KMS-11 (cell line): ENCODE data around the gene CAMSAP1.

Experiments
- H2AFZ ChIP-seq: fragments of 200-600 bp; sonication (generic); 2 replicates; pipeline ENCODE4 v1.6.1; 2016; ENCODE audit warnings: antibody characterized with exemption, mixed run types, low read depth
- H3K27ac ChIP-seq: fragments of 200-600 bp; sonication (generic); 2 replicates; pipeline ENCODE4 v1.6.1; 2016; ENCODE audit warnings: mild to moderate bottlenecking, mixed run types
- H3K27me3 ChIP-seq: fragments of 200-600 bp; sonication (generic); 2 replicates; pipeline ENCODE4 v1.6.1; 2017; ENCODE audit warnings: mild to moderate bottlenecking, low read depth, mixed run types, moderate library complexity; ENCODE audit not compliant: insufficient read depth
- H3K36me3 ChIP-seq: fragments of 200-600 bp; sonication (generic); 2 replicates; pipeline ENCODE4 v1.6.1; 2017; ENCODE audit warnings: mild to moderate bottlenecking, mixed run types; ENCODE audit not compliant: insufficient read depth
- H3K4me1 ChIP-seq: fragments of 200-600 bp; sonication (generic); 2 replicates; pipeline ENCODE4 v1.6.1; 2016; ENCODE audit warnings: mild to moderate bottlenecking, low read depth, mixed run types; ENCODE audit not compliant: poor library complexity, severe bottlenecking
- H3K4me2 ChIP-seq: fragments of 200-600 bp; sonication (generic); 2 replicates; pipeline ENCODE4 v1.7.0; 2016; ENCODE audit warnings: mild to moderate bottlenecking, mixed run types
- H3K4me3 ChIP-seq: fragments of 200-600 bp; sonication (generic); IDR thresholded peaks from 2 replicates; pipeline ENCODE4 v1.6.1; 2017; ENCODE audit warnings: low read depth, low read length, mixed read lengths; ENCODE audit not compliant: insufficient read depth
- H3K79me2 ChIP-seq: fragments of 200-600 bp; sonication (generic); 2 replicates; pipeline ENCODE4 v1.6.1; 2016; ENCODE audit warnings: low read depth, mixed run types; ENCODE audit not compliant: insufficient read depth
- H3K9ac ChIP-seq: fragments of 200-600 bp; sonication (generic); 2 replicates; pipeline ENCODE4 v1.6.1; 2016; ENCODE audit warnings: mild to moderate bottlenecking, mixed run types
- H4K20me1 ChIP-seq: fragments of 200-600 bp; sonication (generic); 2 replicates; pipeline ENCODE4 v1.6.1; 2016; ENCODE audit warnings: mild to moderate bottlenecking, mixed run types; ENCODE audit not compliant: insufficient read depth
- CTCF ChIP-seq: fragments of 200-600 bp; sonication (generic); conservative IDR thresholded peaks from 2 replicates; pipeline ENCODE4 v1.6.1; 2017; ENCODE audit warnings: low read depth, mild to moderate bottlenecking, antibody characterized with exemption, low read length, moderate library complexity, mixed read lengths

CAMSAP1 gene

GRCh38 chr9:135785013-135785575 lies 122.3 kb downstream of the CAMSAP1 start:
- no peak for TF ChIP-seq CTCF
- peaks cover 91% of the 10 kb centered on the region for H3K27me3 ChIP-seq
- no peak overlapping the region for H3K27ac ChIP-seq

GRCh38 chr9:135783540-135784245 lies 123.7 kb downstream of the CAMSAP1 start:
- no peak overlapping the region for H3K9ac ChIP-seq
- no peaks in the 10 kb centered on the region for H3K79me2 ChIP-seq
- no peaks in the 10 kb centered on the region for H4K20me1 ChIP-seq
- H3K4me3 ChIP-seq: no peak overlapping the region
- H3K27me3 ChIP-seq: peaks cover 90% of the 10 kb centered on the region
- H3K4me2 ChIP-seq: no peak overlapping the region
- H2AFZ ChIP-seq: no peak overlapping the region
- H3K27ac ChIP-seq: no peak overlapping the region
- no peaks in the 10 kb centered on the region for H3K4me1 ChIP-seq
- TF ChIP-seq CTCF: no peak
- no peaks in the 10 kb centered on the region for H3K36me3 ChIP-seq

More at GRCh38 chr9:135785013-135785575, 122.3 kb downstream of the CAMSAP1 start:
- Histone ChIP-seq H3K79me2 (no peaks in the 10 kb centered on the region), H3K36me3 (no peaks in the 10 kb centered on the region), H4K20me1 (no peaks in the 10 kb centered on the region), H3K4me1 (no peaks in the 10 kb centered on the region), H2AFZ (no peak overlapping the region), H3K4me3 (no peak overlapping the region), H3K9ac (no peak overlapping the region), H3K4me2 (no peak overlapping the region)

GRCh38 chr9:135782946-135783345 lies 124.4 kb downstream of the CAMSAP1 start:
- Histone ChIP-seq H3K4me1 (no peaks in the 10 kb centered on the region), H3K4me3 (no peak overlapping the region), H3K36me3 (no peaks in the 10 kb centered on the region), H3K27me3 (peaks cover 89% of the 10 kb centered on the region), H3K79me2 (no peaks in the 10 kb centered on the region), H3K27ac (no peak overlapping the region), H3K9ac (no peak overlapping the region), H4K20me1 (no peaks in the 10 kb centered on the region), H2AFZ (no peak overlapping the region), H3K4me2 (no peak overlapping the region)
- no peak for TF ChIP-seq CTCF

GRCh38 chr9:135780626-135781025 lies 126.7 kb downstream of the CAMSAP1 start:
- Histone ChIP-seq H2AFZ (no peak overlapping the region), H4K20me1 (no peaks in the 10 kb centered on the region), H3K9ac (no peak overlapping the region), H3K4me2 (no peak overlapping the region), H3K4me3 (no peak overlapping the region), H3K36me3 (no peaks in the 10 kb centered on the region), H3K4me1 (no peaks in the 10 kb centered on the region), H3K79me2 (no peaks in the 10 kb centered on the region), H3K27ac (no peak overlapping the region), H3K27me3 (peaks cover 88% of the 10 kb centered on the region)
- TF ChIP-seq CTCF: no peak
